Iris pigment epithelial cell (primary cell): ENCODE results near the gene SLC12A7.

Experiments
- DNase-seq: peaks from one replicate; pipeline ENCODE4 v3.0.0-alpha.2; 2011; ENCODE audit warnings: low read depth

SLC12A7 gene

GRCh38 chr5:1018596-1018995 lies 93.3 kb downstream of the SLC12A7 start:
- DNase-seq: no peak

DNA sequence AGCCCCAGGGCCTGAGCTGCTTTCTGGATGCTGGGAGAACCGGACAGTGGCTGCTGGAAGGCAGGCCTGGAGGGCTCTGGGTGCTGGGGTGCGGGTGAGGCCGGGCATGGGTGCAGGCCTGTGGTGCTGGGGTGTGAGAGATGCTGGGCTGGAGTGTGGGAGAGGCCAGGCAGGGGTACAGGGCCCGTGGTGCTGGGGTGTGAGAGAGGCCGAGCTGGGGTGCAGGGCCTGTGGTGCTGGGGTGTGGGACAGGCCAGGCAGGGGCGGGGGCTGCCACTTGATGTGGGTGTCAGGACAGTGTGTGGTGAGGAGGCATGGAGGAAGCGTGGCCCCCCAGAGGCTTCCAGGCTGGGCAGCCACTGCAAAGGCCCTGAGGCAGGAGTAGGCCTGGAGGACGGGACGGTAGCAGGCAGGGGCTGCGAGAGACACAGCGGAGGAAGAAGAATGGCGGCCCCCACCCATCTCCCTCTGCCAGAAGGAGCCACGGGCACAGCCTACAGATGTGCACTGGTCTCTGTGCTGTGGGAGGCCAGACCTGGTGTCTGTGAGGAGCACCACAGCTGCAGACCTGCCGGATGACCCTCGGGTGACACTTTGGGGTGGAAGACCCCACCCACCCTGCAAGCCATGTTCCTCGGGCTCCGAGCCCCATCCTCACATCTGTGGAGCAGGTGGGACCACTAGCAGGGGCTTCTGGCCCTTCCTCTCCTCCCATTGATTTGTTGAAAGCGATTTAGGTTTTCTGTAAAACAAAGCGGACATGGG lies 94.0 kb downstream of the SLC12A7 start:
- no peak for DNase-seq

GRCh38 chr5:1017056-1017455 lies 94.8 kb downstream of the SLC12A7 start:
- no peak for DNase-seq

GRCh38 chr5:1016476-1016875 lies 95.4 kb downstream of the SLC12A7 start:
- DNase-seq: no peak

DNA sequence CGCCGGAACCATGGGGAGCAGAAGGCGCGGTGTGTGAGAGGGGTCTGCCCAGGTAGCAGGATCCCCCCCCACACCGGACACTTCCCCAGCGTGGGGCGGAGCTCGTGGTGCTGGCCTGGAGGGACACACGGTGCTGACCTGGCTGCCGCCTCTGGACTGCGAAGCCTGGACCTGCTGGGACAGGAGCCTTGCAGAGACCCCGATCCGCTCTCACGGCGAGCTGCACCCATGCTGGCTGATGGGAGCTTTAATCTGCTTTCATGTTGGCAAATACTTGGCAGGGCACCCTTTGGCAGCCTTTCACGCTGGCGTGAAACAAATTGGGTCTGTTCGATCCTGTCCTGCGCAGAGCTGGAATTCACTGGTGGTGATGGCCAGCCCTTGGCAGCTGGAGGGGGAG lies 95.8 kb downstream of the SLC12A7 start:
- no peak for DNase-seq

DNA sequence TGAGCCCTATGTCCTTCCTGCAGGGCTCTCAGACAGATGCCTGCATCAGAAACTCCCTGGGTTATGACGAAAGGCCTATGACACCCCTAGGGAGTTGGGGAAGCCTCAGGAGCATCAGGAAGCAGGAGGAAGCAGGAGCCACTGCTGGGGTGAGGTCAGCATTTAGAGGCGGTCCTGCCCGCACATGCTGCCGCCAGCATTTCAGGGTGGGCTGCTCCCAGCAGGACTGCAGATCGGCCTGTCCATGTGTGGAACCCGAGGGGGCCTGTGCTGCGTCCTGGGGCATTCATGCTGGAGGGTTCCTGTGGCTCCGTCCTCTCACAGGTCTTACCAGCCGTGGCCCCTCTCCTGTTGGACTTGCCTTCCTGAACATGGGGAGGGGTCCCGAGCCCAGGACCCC lies 96.4 kb downstream of the SLC12A7 start:
- DNase-seq: no peak

- no peak for DNase-seq
Measured at GRCh38 chr5:1014781-1015221, 97.1 kb downstream of the SLC12A7 start.

DNA sequence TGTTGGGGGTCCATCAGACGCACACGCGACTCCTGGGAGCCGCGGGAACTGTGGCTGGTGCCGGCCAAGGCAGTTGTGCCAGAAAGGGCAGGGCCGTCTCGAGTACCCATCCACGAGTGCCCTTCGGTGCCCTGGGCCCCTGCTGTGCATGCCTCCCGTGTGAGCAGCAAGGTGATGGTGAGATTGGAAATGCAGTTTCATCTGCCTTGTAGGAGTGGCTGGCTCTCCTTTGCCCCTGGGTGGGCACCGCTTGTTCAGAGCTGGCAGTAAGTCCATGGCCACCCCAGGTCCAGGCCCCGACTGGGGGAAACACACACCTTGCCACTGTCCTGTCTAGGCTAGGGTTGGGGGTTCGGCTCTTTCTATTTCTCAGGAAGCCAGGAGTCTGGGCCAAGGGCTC lies 97.5 kb downstream of the SLC12A7 start:
- DNase-seq: no peak

DNA sequence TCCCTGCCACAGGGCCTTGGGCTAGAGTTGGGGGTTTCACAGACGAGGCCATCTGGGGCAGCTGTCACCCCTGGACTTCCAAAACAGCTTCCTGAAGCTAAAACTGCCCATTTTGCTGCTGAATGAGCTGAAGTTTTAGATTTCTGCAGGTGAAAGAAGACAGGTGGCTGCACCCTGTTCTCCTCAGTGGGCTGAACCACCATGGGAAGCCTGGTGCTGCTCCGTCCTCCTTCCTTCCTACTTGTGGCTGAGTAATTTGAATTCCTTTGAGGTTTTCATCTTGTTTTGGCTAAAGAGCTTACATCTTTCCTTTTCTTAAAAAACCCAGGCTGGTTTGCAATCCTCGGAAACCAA lies 97.9 kb downstream of the SLC12A7 start:
- DNase-seq: no peak

DNA sequence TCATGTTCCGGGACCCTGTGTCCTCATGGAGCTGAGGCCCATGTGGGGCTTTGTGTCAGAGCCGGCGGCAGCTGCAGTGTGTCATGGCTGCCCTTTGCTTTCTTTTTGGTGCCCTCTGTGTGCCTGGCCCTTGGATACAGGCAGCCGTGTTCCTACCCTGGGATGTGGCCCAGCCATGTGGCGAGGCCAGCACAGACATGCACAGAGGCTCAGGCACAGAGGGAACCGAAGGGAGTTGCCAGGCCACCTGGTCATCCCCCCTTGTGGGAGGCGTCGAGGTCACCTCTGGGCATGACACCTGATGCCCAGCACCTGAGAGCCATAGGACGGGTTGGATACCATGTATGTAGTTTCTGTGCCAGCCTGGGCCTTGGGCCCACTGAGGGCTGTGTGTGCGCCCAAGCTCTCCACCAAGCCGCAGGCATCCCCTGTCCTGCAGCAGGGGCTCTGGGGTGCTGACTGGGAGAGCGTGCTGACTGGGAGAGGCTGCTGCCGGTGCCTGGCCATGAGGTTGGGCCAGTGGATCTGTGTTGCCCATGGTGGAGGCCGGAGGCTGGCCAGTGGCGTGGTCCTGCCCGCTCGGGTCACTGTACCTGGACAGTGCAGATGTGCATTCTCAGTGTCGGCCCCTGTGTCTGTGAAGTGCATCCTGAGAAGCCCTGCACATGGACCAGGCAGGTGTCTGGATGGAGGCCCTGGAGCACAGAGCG lies 98.5 kb downstream of the SLC12A7 start:
- no peak for DNase-seq

GRCh38 chr5:1012900-1013237 lies 99.0 kb downstream of the SLC12A7 start:
- DNase-seq: no peak

DNA sequence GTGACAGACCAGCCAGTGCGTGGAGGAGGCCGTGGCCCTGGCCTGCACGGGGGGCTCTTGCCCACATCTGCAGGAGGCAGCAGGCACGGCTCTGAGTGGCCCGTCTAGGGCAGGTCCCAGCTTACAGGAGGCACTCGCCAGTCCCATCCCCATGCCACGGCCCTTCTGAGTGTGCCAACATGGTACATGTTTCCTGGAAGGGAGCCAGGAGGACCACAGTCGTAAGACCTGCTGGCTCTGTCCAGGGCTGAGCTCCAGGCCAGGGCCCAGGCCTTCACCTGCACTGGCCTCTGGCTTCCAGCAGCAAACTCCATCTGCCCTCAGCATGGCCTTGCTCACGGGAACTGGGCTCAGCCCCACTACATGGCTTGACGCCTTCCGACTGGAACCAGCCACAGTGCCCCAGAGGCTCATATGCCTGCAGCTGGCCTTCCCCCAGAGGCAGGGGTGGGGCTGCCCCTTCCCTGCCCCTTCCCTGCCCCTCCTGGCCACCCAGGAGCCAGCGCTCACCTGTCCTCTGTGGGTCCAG lies 99.5 kb downstream of the SLC12A7 start:
- DNase-seq: no peak

DNA sequence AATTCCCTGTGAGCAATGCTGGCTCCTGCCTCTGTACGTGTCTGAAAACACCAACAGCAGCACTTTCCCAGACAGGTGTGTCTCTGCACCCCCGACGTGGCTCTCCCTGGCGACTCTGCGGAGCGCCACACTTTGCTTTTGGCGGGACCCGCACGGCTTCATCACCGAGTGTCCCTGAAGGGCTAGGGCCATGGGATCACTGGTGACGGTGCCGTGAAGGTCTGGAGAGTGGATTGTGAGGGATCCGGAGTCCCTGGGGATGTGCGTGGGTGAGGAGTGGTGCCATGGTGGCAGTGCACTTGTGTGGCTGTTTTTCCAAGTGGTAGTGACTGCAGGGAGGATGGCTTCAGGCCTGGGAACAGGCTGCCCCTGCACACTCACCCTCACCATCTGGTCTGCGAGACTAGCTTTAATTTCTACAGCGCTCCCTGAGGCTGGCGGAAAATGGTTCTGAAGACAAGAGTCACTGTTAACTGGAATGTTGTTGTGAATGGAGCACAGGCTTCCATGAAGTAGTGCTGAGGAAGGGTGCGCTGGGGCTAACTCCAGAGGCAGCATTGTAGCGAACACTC lies 100.0 kb downstream of the SLC12A7 start:
- DNase-seq: no peak

DNA sequence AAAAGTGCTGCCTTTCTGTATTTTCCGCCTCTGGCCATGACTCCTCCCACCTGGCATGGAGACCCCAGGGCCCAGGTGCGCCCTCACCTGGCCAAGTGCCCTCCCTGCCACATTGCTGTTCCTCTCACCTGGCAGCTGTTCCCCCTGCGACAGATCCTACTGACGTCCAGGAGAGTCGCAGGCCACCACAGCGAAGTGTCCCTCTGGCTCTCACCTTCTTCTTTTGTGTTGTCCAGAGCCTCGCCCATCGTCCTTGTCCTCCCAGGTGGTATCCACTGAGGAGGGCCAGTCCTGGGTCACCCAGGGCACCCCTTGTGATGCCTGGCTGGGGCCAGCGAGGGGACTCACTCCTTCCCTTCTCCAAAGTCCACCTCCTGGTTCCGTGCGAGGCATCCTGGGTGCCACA lies 100.6 kb downstream of the SLC12A7 start:
- DNase-seq: no peak

DNA sequence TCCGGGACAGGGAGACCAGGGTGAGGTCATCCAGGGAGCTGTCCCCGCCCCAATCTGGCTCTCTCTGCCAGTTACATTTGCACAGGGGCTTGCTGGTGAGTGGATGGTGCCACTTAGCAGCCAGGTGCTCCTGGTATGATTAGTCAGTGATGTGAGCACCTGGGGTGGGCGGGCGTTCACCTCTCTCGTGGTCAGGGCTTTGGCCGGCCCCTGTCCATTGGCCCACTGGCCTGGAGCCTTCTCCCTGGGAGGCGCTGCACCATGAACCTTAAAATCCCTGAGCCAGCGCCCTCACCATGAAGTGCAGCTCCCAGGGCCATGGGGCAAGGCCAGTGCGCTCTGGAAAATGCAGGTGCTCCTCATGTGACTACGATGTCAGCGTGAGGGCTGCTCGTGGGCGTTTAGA lies 101.2 kb downstream of the SLC12A7 start:
- no peak for DNase-seq

GRCh38 chr5:1010181-1010510 lies 101.7 kb downstream of the SLC12A7 start:
- no peak for DNase-seq

- no peak for DNase-seq
Measured at GRCh38 chr5:1009359-1010180, 102.3 kb downstream of the SLC12A7 start.

DNA sequence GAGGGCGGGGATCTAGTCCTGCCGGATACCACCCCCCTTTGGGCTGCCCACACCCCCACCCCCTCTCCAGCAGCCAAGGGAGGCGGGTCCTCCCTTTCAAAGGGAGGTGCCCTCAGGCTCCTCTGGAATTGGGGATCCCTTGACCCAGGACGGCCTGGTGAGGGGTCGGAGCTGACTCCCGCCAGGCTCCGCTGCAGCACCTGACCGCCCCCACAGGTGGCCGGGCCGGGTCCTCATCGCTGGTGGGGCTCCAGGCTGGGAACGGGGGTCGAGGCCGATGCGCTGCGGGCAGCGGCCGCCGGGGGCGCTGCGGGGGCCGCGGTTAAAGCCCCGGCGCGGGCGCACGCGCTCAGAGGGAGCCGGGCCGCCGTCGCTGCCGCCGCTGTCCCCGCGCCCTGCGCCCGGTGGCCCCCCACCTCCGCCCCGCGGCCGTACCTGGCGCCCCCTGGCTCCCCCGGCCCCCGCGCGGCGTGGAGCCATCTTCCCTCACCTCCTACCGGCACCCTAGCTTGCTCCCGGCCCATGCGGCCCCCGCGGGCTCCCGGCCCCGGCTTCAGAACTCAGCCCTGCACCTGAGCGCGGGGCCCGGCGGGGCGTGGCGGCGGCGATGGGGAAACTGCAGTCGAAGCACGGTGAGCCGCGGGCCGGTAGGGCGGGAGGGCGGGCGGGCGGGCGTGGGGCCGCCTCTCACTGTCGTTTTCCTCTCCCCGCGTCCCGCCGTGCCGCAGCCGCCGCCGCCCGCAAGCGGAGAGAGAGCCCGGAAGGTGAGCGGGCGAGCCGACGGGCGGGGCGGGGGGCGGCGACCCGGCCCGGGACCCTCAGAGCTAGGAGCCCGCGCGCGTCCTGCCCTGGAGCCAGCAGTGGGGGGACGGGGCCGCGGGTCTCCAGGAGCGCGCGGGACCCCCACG lies 103.2 kb downstream of the SLC12A7 start, which contains the start of gene NKD2:
TSS of gene NKD2 (plus strand) at position 352 of the 908 bp plus-strand sequence. CDS start at position 608, 256 bp downstream.
- no peak for DNase-seq

DNA sequence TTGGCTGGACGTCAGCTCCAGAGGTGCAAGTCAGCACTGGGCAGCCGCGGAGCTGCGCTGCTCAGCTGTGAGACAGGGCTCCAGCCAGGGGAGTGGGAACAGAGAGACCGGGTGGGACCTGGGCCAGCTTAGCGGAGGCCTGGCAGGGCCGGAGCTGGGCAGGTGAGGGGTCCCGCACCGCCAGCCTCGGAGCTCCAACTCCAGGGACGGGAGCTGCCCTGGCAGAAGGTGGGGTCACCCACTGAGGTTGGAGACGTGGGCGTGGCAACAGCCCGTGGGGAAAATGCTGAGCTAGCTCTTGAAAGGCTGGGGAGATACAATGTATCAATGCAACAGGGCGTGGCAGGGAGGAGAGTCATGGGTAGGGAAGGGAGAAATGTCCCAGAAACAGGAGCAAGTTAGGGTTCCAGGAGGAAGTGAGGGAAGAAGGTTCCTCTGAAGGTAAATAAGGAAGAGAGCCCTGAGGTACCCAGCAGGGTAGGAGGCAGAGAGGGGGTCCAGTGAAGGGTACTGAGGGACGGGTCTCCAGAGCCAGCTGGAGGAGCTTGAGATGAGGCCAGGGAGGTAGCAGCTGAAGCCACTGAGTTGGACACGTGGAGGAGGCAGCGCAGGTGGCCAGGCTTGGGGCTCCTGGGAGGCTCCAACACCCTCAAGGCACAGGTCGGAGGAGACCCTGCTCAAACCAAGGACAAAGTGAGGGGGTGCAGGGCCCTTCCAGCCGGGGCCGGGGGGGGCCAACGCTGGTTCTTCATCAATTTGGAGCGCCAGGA lies 104.0 kb downstream of the SLC12A7 start:
- DNase-seq: no peak

DNA sequence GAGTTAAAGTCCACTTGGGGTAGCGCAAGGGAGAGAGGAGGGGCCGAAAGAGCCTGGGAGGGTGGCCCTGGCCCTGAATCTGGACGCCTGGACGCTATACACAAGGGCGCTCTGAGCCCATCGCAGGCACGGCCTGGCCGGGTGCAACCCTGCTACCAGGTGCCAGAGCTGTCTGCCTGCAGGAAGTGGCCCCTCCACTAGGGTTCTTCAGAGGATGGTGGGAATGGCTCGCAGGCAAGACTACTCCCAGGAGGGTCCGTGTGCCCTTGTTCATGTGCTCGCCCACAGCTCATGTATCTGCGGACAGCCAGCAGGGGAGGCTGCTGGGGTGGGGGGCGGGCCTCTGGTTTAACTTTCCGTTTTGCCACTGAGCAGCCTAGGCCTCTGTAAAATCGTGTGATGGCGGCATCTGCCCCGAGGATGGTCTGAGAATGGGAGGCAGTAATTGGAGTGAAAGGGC lies 104.6 kb downstream of the SLC12A7 start:
- no peak for DNase-seq
